ENCODE data around the gene IGSF11. TPM values are rescaled to one million over a fixed set of nuclear protein-coding genes. Genes with fewer than 3 reads are reported as not detected.

The IGSF11 gene
- total RNA-seq, 1 donor from 2014 or later, result 3.4 TPM

- no peaks in the 10 kb centered on the region for H3K9me3 ChIP-seq
- H3K4me1 ChIP-seq, result no peaks in the 10 kb centered on the region
- DNase-seq (ENCODE audit: extremely low spot score in 2 of 2), result no peak
- H3K27me3 ChIP-seq, result no peaks in the 10 kb centered on the region
- no peak overlapping the region for H3K27ac ChIP-seq
- TF ChIP-seq POLR2AphosphoS5 (IDR thresholded peaks at IDR 0.05; ENCODE audit: insufficient read depth in 1 of 2, low read depth in 1 of 2), result no peak
- TF ChIP-seq, protein P1, sequence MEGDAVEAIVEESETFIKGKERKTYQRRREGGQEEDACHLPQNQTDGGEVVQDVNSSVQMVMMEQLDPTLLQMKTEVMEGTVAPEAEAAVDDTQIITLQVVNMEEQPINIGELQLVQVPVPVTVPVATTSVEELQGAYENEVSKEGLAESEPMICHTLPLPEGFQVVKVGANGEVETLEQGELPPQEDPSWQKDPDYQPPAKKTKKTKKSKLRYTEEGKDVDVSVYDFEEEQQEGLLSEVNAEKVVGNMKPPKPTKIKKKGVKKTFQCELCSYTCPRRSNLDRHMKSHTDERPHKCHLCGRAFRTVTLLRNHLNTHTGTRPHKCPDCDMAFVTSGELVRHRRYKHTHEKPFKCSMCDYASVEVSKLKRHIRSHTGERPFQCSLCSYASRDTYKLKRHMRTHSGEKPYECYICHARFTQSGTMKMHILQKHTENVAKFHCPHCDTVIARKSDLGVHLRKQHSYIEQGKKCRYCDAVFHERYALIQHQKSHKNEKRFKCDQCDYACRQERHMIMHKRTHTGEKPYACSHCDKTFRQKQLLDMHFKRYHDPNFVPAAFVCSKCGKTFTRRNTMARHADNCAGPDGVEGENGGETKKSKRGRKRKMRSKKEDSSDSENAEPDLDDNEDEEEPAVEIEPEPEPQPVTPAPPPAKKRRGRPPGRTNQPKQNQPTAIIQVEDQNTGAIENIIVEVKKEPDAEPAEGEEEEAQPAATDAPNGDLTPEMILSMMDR (IDR thresholded peaks at IDR 0.05), result no peak
- no peak for TF ChIP-seq POLR2A (IDR thresholded peaks at IDR 0.05)
- H3K36me3 ChIP-seq, result no peaks in the 10 kb centered on the region
- intact Hi-C loops (cut with DNase I), result no loop called here
- H3K4me3 ChIP-seq, result no peak overlapping the region
These were observed 88.8 kb downstream of the IGSF11 start for GRCh38 chr3:118945834-118946233.

- Histone ChIP-seq H3K4me3 (no peak overlapping the region), H3K27me3 (no peaks in the 10 kb centered on the region), H3K9me3 (no peaks in the 10 kb centered on the region), H3K4me1 (no peaks in the 10 kb centered on the region), H3K27ac (no peak overlapping the region), H3K36me3 (no peaks in the 10 kb centered on the region)
- intact Hi-C loops (cut with DNase I), result no loop called here
- TF ChIP-seq, protein P1 (IDR thresholded peaks at IDR 0.05), result no peak
- no peak for TF ChIP-seq POLR2A (IDR thresholded peaks at IDR 0.05)
- no peak for DNase-seq (ENCODE audit: extremely low spot score in 2 of 2)
These were observed 91.0 kb downstream of the IGSF11 start for GRCh38 chr3:118943597-118943996.

DNA sequence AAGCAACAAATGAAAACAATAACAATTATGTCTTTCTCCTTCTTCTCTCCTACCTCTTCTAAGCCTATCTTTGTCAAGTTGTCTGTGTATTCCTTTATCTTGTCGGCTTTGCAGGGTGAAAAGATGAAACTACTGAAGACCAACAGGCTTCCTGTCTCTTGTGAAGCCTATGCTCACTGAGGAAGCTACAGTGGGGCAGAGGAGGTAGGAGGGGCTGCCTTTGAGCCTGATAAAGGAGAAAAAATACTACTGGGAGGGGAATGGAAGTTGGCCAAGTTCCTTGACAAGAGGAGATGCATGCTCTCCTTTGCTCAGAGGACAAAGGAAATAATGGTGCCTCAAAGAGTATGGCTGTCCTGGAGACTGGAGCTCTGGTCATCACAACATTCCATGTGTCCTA, 92.0 kb downstream of the IGSF11 start:
- intact Hi-C loops (cut with DNase I), result no loop called here

DNA sequence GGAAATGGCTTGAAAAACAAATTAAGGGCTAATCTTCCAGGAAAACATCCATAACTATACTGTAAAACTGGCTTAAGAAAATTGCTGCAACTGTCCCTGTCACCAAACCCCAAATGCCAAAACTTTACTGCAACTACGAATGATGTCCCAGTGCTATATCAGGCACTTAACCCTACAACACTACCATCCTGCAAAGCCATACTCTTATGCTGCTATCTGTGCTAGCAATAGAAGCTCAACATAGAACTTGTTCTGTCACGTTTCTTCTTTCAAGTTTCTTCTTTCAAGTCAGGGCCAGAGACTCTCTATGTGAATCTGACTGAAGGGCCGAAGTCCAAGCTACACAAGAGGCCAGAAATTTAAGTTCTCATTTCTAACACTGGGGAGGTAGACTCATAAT, 92.5 kb downstream of the IGSF11 start:
- Histone ChIP-seq H3K9me3 (no peaks in the 10 kb centered on the region), H3K27me3 (no peaks in the 10 kb centered on the region), H3K4me1 (no peaks in the 10 kb centered on the region), H3K4me3 (no peak overlapping the region), H3K36me3 (no peaks in the 10 kb centered on the region), H3K27ac (no peak overlapping the region)
- DNase-seq (ENCODE audit: extremely low spot score in 2 of 2), result no peak
- intact Hi-C loops (cut with DNase I), result no loop called here
- TF ChIP-seq, protein P1 (IDR thresholded peaks at IDR 0.05), result no peak
- TF ChIP-seq POLR2A (IDR thresholded peaks at IDR 0.05) (no peak), POLR2AphosphoS5 (IDR thresholded peaks at IDR 0.05; ENCODE audit: insufficient read depth in 1 of 2, low read depth in 1 of 2) (no peak)

More for the DNA sequence above, 92.0 kb downstream of the IGSF11 start:
- Histone ChIP-seq H3K36me3 (no peaks in the 10 kb centered on the region), H3K9me3 (no peaks in the 10 kb centered on the region), H3K27ac (no peak overlapping the region), H3K4me3 (no peak overlapping the region), H3K27me3 (no peaks in the 10 kb centered on the region), H3K4me1 (no peaks in the 10 kb centered on the region)
- TF ChIP-seq POLR2AphosphoS5 (IDR thresholded peaks at IDR 0.05; ENCODE audit: insufficient read depth in 1 of 2, low read depth in 1 of 2) (no peak), POLR2A (IDR thresholded peaks at IDR 0.05) (no peak)
- TF ChIP-seq, protein P1 (IDR thresholded peaks at IDR 0.05), result no peak
- no peak for DNase-seq (ENCODE audit: extremely low spot score in 2 of 2)

- H3K4me1 ChIP-seq, result no peaks in the 10 kb centered on the region
- H3K36me3 ChIP-seq, result no peaks in the 10 kb centered on the region
- H3K27ac ChIP-seq, result no peak overlapping the region
- DNase-seq (ENCODE audit: extremely low spot score in 2 of 2), result no peak
- no peaks in the 10 kb centered on the region for H3K9me3 ChIP-seq
- H3K27me3 ChIP-seq, result no peaks in the 10 kb centered on the region
- no peak for TF ChIP-seq POLR2A (IDR thresholded peaks at IDR 0.05)
- TF ChIP-seq, protein P1 (IDR thresholded peaks at IDR 0.05), result no peak
- TF ChIP-seq POLR2AphosphoS5 (IDR thresholded peaks at IDR 0.05; ENCODE audit: insufficient read depth in 1 of 2, low read depth in 1 of 2), result no peak
- H3K4me3 ChIP-seq, result no peak overlapping the region
- intact Hi-C loops (cut with DNase I), result no loop called here
These were observed 93.4 kb downstream of the IGSF11 start for GRCh38 chr3:118941236-118941635.

All from vagina (tissue), 2 donors.